ENCODE results near the gene ELFN1. TPM values are rescaled to one million over a fixed set of nuclear protein-coding genes. Genes with fewer than 3 reads are reported as not detected.

Gene ELFN1
- polyA plus RNA-seq, 1 of the 3 experiments (the other 2 are of a cell fraction), result 0.05 TPM

- Histone ChIP-seq H3K27ac (ENCODE audit: low read depth in 2 of 2, low read length in 1 of 2) (no peak overlapping the region), H3K4me3 (ENCODE audit: low read depth in 2 of 2, low read length in 1 of 2) (no peak overlapping the region), H3K9ac (no peak overlapping the region), H3K4me1 (ENCODE audit: control insufficient read depth in 1 of 2, insufficient read depth in 2 of 2, low read depth in 1 of 2, low read length in 1 of 2) (peaks cover 0 to 10% of the 10 kb centered on the region in 2 experiments; a peak in 1 of 4 replicates), H3F3A (replicated peaks; ENCODE audit: insufficient read depth) (no peaks in the 10 kb centered on the region), H3K4me2 (no peak overlapping the region), H3K9me2 (no peaks in the 10 kb centered on the region), H2AFZ (ENCODE audit: low read depth) (no peak overlapping the region), H3K36me3 (replicated peaks in 1 of 2; ENCODE audit: control insufficient read depth in 1 of 2, insufficient read depth in 2 of 2, low read length in 1 of 2) (no peaks in the 10 kb centered on the region), H3K79me2 (ENCODE audit: insufficient read depth) (no peaks in the 10 kb centered on the region), H4K20me1 (ENCODE audit: insufficient read depth) (no peaks in the 10 kb centered on the region), H3K9me3 (peaks cover 9% of the 10 kb centered on the region; the same call in 1 of the 2 replicates), H3K27me3 (ENCODE audit: insufficient read depth) (no peaks in the 10 kb centered on the region)
- TF ChIP-seq JUND (IDR thresholded peaks at IDR 0.05) (no peak), ZBTB33 (IDR thresholded peaks at IDR 0.05; ENCODE audit: borderline replicate concordance, low read depth) (no peak)
- ChIA-PET CTCF (no interaction called here), POLR2A (no interaction called here)
- DNase-seq, result no peak
Measured at GRCh38 chr7:1688542-1688941, 18.5 kb downstream of the ELFN1 start.

GRCh38 chr7:1689311-1689710 is 19.2 kb downstream of the ELFN1 start:
- no peak overlapping the region for H2AFZ ChIP-seq (ENCODE audit: low read depth)
- H3K27me3 ChIP-seq (ENCODE audit: insufficient read depth), result no peaks in the 10 kb centered on the region
- WGBS (ENCODE audit: low lambda C conversion rate), result 39% methylated on average over 3 of the region's 3 CpGs
- no peak overlapping the region for H3K9ac ChIP-seq
- peaks cover 5% of the 10 kb centered on the region; the same call in 1 of the 2 replicates for H3K9me3 ChIP-seq
- no peak overlapping the region for H3K27ac ChIP-seq (ENCODE audit: low read depth in 2 of 2, low read length in 1 of 2)
- H3K36me3 ChIP-seq (replicated peaks in 1 of 2; ENCODE audit: control insufficient read depth in 1 of 2, insufficient read depth in 2 of 2, low read length in 1 of 2), result no peaks in the 10 kb centered on the region
- peaks cover 0 to 17% of the 10 kb centered on the region in 2 experiments; a peak in 1 of 4 replicates for H3K4me1 ChIP-seq (ENCODE audit: control insufficient read depth in 1 of 2, insufficient read depth in 2 of 2, low read depth in 1 of 2, low read length in 1 of 2)
- TF ChIP-seq CTCF (IDR thresholded peaks at IDR 0.05) (no peak), PBX3 (IDR thresholded peaks at IDR 0.05) (no peak), SMC3 (IDR thresholded peaks at IDR 0.05; ENCODE audit: low read depth, low read length) (no peak), IRF3 (IDR thresholded peaks at IDR 0.05; ENCODE audit: low read depth, low read length) (no peak), YY1 (IDR thresholded peaks at IDR 0.05; ENCODE audit: low read depth) (no peak), ZBTB33 (IDR thresholded peaks at IDR 0.05; ENCODE audit: borderline replicate concordance, low read depth) (no peak), TAF1 (IDR thresholded peaks at IDR 0.05; ENCODE audit: borderline replicate concordance, low read depth, low read length) (no peak), EZH2phosphoT487 (IDR thresholded peaks at IDR 0.05; ENCODE audit: borderline replicate concordance, low read depth) (no peak), CHD2 (IDR thresholded peaks at IDR 0.05; ENCODE audit: low read length, partially characterized antibody) (no peak)
- no peaks in the 10 kb centered on the region for H3K9me2 ChIP-seq
- ChIA-PET POLR2A (no interaction called here), CTCF (no interaction called here)
- H3K4me3 ChIP-seq (ENCODE audit: low read depth in 2 of 2, low read length in 1 of 2), result no peak overlapping the region
- no peaks in the 10 kb centered on the region for H4K20me1 ChIP-seq (ENCODE audit: insufficient read depth)
- no peak overlapping the region for H3K4me2 ChIP-seq
- H3F3A ChIP-seq (replicated peaks; ENCODE audit: insufficient read depth), result no peaks in the 10 kb centered on the region
- no peaks in the 10 kb centered on the region for H3K79me2 ChIP-seq (ENCODE audit: insufficient read depth)
- no peak for DNase-seq
